Lower leg skin (tissue), 4 donors: ENCODE results near the gene NMNAT2. TPM values are rescaled to one million over a fixed set of nuclear protein-coding genes. Genes with fewer than 3 reads are reported as not detected.

Source experiments
- DNase-seq, 2 donors: peaks; one replicate each; pipeline ENCODE4 v3.0.0-alpha.2; 2019; ENCODE audit warnings: low spot score in 2 of 2
- H3K4me3 ChIP-seq: fragments of 200-600 bp; sonication (generic); 2 replicates; pipeline ENCODE4 v1.5.1; 2017; ENCODE audit warnings: mild to moderate bottlenecking, low read depth; ENCODE audit not compliant: poor library complexity, severe bottlenecking
- POLR2A ChIP-seq, 2 donors: fragments of 450-650 bp; IDR thresholded peaks; one replicate each; pipeline ENCODE4 v1.6.1; 2016 to 2017; ENCODE audit warnings: antibody characterized with exemption in 2 of 2, mild to moderate bottlenecking in 1 of 2, moderate library complexity in 1 of 2
- WGBS, 2 donors: methylation state at CpG; one replicate each; pipeline ENCODE4 v1.1.5; 2018; 5-methylcytosine and 5-hydroxymethylcytosine counted together
- intact Hi-C: fragments of 100-400 bp; cut with DNase I; formaldehyde crosslinking; loops from one replicate; pipeline ENCODE4 v1.15.0; 2023; ENCODE audit warnings: low total_unique reads
- total RNA-seq, 4 donors: library from RNA; depleted of rRNA; stranded (reverse); fragments of >200 nt; gene quantifications; one replicate each; pipeline ENCODE4 v1.1.0, GENCODE V29; 2016
- TF ChIP-seq, protein P1 (sequence below), 3 donors: fragments of 450-650 bp; IDR thresholded peaks; one replicate each; pipeline ENCODE4 v1.5.1; 2016; ENCODE audit warnings: antibody characterized with exemption in 3 of 3, mild to moderate bottlenecking in 3 of 3, moderate library complexity in 2 of 3

Gene NMNAT2
- total RNA-seq, 4 donors from 2014 or later: 0.23 to 0.34 (median 0.34) TPM; not detected in 1

GRCh38 chr1:183230413-183230812, 187.8 kb downstream of the NMNAT2 start:
- DNase-seq: no peak
- TF ChIP-seq, protein P1, sequence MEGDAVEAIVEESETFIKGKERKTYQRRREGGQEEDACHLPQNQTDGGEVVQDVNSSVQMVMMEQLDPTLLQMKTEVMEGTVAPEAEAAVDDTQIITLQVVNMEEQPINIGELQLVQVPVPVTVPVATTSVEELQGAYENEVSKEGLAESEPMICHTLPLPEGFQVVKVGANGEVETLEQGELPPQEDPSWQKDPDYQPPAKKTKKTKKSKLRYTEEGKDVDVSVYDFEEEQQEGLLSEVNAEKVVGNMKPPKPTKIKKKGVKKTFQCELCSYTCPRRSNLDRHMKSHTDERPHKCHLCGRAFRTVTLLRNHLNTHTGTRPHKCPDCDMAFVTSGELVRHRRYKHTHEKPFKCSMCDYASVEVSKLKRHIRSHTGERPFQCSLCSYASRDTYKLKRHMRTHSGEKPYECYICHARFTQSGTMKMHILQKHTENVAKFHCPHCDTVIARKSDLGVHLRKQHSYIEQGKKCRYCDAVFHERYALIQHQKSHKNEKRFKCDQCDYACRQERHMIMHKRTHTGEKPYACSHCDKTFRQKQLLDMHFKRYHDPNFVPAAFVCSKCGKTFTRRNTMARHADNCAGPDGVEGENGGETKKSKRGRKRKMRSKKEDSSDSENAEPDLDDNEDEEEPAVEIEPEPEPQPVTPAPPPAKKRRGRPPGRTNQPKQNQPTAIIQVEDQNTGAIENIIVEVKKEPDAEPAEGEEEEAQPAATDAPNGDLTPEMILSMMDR (IDR thresholded peaks at IDR 0.05): no peak
- TF ChIP-seq POLR2A (IDR thresholded peaks at IDR 0.05): no peak
- intact Hi-C loops: no loop called here
- H3K4me3 ChIP-seq: no peak overlapping the region
- WGBS, 2 donors: 83 to 100% methylated on average over 2 of the region's 2 CpGs

DNA sequence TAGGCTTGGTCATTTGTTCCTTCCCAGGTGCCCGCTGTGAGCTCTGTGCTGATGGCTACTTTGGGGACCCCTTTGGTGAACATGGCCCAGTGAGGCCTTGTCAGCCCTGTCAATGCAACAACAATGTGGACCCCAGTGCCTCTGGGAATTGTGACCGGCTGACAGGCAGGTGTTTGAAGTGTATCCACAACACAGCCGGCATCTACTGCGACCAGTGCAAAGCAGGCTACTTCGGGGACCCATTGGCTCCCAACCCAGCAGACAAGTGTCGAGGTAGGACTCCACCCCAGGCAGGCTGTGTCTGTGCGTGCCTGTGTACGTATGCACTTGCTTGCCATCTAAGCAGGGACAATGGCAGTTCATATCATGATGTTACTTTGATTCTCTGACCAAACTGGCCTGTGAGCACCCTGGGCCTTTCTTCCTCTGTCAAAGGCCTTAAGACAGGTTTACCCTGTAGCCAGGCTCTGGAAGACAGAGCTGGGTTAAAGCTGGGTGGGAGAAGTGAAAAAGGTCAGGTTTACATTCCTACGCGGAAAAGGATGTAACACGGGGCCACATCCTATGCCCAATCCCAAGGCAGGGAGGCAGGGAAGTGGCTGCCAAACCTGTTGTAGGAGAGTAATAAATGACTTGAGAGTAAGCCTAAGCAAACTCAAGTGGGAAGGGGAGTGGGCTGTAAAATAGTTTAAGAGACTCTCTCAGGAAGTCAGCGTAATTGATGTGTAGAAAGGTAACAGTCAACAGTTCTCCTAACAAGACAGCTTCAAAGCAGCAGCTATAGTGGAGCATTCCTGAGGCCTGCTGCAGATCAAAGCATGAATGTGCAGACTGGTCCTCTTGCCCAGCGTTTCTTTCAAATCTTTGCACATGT, 189.6 kb downstream of the NMNAT2 start:
- peak in 1 of 2 donors; percentile 74 for DNase-seq
- H3K4me3 ChIP-seq: no peak overlapping the region
- intact Hi-C loops: no loop called here
- 84 to 87% methylated on average over 13 of the region's 13 CpGs for WGBS, 2 donors
- TF ChIP-seq, protein P1 (IDR thresholded peaks at IDR 0.05): no peak
- no peak for TF ChIP-seq POLR2A (IDR thresholded peaks at IDR 0.05)

DNA sequence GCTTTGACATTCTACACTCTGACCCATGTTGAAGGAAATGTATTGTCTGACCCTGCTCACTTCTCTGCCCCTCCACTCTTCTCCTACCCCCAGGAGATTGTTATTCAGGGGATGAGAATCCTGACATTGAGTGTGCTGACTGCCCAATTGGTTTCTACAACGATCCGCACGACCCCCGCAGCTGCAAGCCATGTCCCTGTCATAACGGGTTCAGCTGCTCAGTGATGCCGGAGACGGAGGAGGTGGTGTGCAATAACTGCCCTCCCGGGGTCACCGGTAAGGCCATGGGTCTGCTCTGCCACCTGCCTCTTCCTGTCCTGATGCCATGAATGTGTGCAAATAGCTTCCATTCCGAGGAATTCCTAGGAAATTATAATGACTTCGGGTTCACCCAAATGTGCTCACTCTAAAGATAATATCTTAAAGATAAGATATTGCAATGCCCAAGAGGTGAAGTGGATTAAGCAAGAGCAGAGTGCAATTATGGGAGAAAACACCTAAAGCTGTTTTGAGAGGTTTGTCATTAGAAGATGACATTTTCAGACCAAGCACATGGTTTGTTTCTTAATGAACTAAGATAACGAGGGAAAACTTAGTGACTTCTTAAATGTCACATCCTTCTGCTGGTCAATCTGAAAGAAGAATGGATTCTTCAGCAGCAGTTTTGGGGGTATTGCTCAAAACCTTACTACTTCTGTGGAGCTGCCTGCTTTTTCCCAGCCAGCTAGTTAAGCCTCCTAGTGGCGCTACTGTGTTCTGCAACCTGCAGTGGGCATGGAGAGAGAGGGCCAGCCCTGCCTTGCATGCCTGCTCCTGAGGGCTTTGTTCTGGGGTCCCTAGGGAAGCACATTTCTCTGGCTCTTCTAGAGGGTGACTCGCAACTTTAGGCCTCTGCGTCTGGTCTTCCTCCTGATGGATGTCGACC, 190.5 kb downstream of the NMNAT2 start:
- no peak for TF ChIP-seq POLR2A (IDR thresholded peaks at IDR 0.05)
- TF ChIP-seq, protein P1 (IDR thresholded peaks at IDR 0.05): peak in 1 of 3 donors; percentile 33
- DNase-seq: peak in 1 of 2 donors; percentile 82
- H3K4me3 ChIP-seq: no peak overlapping the region
- intact Hi-C loops: no loop called here
- 82 to 83% methylated on average over 16 of the region's 16 CpGs for WGBS, 2 donors

- WGBS, 2 donors: 65 to 70% methylated on average over 4 of the region's 4 CpGs
- no peak for TF ChIP-seq POLR2A (IDR thresholded peaks at IDR 0.05)
- TF ChIP-seq, protein P1 (IDR thresholded peaks at IDR 0.05): no peak
- no peak overlapping the region for H3K4me3 ChIP-seq
- intact Hi-C loops: no loop called here
- no peak for DNase-seq
Measured at GRCh38 chr1:183226963-183227362, 191.2 kb downstream of the NMNAT2 start.

DNA sequence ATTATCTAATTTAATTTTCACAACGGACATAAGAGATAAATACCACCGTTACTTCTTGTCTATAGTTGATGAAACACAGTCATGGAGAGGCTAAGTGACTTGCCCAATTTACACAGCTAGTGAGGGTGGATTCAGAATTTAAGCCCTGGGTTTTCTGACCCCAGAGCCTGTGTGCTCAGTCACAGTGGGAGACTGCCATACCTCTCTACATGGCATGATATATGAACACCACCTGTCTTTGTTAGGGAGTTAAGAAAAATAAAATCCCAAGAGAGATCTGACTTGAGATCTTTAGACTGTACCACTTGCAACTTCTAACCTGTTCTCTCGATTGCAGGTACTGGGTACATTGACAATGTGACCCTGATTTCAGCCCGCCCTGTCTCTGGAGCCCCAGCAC, 191.8 kb downstream of the NMNAT2 start:
- intact Hi-C loops: no loop called here
- no peak overlapping the region for H3K4me3 ChIP-seq
- DNase-seq: no peak
- WGBS, 2 donors: 87 to 96% methylated on average over 4 of the region's 4 CpGs
- TF ChIP-seq, protein P1 (IDR thresholded peaks at IDR 0.05): no peak
- no peak for TF ChIP-seq POLR2A (IDR thresholded peaks at IDR 0.05)
